HG03108 (cell line): Measurements from ENCODE around the gene FKBP2.

Experiments used
- ATAC-seq: cut with Tn5 transposase; IDR thresholded peaks from one replicate; pipeline ENCODE4 v1.9.1; 2021; ENCODE audit warnings: moderate library complexity; ENCODE audit not compliant: unreplicated experiment

FKBP2 gene

DNA sequence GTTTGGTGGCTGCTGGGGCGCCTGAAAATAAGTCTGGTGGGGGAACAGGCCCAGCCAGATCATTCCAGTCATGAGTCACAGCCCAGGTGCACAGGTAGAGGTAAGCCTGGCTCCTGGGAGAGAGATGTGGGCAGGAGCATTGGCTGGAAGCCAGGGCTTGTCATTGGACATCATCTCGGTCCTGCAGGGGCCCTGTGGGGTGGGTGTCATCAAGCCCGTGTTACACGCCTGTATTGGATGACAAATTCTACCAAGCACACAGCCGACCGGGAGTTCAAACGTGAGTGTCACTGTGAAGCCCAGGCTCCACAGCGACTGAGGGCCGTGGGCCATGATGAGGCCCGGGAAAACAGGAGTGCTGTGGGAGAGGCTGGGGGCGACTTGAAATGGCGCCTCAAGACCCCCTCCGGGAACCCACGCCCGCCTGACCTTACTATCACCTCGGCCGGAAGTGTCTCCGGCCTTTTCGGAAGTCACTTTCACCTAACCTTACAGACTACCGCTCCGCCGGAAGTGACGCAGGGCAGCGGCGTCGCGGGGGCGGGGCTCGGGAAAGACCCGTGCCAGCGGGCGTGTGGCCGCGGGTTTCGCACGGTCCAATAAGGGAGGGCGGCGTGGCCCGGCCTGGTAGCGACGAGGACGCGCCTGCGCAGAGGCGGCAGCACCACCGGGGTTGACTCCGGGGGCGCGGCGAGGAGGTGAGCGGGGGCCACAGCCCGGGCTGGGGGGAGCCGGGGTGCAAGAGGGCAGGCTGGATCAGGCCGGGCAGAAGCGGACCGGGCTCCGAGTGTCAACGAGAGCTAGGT, at the start of gene FKBP2:
TSS of gene FKBP2 (plus strand) at position 661 of the 806 bp plus-strand sequence. CDS start 1,293 bp downstream, outside the sequence.
- ATAC-seq: peak; percentile 37

DNA sequence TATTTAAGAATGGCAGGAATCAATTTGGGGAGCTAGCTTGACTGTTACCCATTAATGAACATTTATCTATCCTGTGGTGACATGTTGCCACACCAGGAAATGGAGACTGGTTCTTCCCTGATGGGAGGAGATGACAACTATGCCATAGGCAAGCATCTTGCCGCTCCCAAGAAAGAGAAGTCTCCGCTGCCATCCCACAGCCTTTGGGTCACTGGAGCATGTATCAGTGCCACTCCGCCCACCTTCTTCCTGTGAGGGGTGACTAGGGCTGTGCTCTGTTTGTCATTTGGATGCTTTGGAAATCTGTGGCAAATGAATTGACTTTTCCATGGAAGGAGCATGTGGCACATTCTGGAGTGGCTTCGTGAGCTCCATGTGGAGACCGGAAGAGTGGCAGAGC, 48.5 kb upstream of the FKBP2 start:
- ATAC-seq: no peak

DNA sequence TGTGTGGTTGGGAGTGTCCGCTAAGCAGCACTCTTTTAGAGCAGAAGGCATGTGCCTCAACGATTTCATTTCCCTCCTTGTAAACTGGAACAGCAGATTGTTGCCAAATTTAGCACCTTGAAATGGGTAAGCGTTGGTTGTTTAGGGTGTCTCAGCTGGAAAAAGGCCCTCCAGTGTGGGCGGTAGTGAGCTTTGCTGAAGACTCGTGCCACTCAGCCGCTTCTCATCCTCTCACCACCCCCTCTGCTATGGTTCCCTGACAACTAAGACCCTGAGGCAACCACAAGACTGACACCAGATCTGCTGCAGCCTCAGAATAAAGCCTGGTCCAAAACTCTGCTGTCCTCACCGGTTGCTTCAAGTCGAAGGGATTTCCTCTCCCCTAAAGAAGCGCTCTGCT, 44.3 kb upstream of the FKBP2 start:
- no peak for ATAC-seq

DNA sequence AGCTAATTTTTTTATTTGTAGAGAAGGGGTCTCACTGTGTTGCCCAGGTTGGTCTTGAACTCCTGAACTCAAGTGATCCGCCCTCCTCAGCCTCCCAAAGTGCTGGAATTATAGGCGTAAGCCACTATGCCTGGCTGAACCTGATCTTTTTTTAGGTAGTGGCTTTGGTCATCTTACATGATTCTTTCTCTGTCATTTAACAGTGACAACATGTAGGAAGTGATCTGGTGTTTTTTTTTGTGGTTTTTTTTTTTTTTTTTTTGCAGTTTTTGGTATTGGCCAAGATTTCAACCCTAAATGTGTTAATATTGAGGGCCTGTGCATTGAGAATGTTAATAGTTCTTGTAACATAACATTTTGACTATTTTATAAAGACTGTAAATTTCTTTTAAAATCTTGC, 42.4 kb upstream of the FKBP2 start:
- no peak for ATAC-seq

DNA sequence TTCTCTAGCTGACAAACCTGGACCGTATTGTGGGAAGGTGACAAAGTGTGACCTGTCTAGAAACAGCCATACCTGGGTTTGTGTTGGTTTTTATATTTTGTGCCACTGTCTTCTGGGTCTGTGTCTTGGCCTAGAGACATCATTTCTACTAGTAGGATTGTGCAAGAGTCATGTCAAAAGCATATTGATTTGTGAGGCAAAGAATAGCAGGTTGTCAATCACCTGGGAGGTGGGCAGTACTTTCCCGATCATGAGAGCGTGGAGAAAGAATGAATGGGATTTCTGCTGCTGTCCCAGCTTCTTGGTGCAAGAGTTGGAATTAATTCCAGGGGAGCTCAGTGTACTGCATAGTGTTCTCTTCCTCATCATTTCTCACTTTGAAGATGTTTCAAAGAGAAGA, 39.4 kb upstream of the FKBP2 start:
- no peak for ATAC-seq

DNA sequence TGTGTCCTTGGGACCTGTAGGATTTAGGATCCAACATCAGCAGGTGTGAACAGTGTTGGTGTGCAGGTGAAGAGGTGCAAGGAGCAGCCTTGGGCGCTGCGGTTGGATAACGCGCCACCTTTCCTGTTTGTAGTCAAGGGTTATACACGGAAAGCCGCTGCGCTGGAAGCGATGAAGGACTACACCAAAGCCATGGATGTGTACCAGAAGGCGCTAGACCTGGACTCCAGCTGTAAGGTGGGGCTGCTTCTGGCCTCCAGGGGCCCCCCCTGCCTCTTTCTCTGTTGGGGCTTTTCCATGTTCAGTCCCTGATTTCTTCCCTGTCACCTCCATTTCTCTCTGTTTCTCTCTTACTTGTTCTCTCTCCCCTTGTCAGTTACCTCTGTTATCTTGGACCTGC, 37.9 kb upstream of the FKBP2 start:
- ATAC-seq: no peak

DNA sequence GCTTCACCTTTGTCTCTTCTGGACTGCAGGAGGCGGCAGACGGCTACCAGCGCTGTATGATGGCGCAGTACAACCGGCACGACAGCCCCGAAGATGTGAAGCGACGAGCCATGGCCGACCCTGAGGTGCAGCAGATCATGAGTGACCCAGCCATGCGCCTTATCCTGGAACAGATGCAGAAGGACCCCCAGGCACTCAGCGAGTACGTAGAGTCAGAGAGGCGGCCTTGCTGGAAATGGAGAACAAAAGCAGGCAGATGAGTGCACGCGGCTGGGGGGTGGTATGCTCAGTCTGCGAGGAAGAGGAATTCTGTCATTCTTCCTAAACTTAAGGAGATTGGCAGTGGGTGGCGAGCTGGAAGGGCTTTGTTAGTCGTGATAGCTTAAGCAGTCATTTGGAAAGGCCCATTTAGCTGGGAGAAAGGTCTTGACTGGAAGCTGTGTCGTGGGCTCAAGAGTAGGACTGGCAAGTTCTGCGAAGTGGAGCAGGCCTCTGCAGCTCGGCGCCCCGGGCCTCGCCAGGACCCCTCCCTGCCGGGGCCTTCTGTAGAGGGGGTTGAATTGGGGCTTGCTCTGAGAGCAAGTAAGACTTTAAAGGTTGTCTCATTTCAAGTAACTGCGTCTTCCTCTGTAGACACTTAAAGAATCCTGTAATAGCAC, 37.3 kb upstream of the FKBP2 start:
- no peak for ATAC-seq

DNA sequence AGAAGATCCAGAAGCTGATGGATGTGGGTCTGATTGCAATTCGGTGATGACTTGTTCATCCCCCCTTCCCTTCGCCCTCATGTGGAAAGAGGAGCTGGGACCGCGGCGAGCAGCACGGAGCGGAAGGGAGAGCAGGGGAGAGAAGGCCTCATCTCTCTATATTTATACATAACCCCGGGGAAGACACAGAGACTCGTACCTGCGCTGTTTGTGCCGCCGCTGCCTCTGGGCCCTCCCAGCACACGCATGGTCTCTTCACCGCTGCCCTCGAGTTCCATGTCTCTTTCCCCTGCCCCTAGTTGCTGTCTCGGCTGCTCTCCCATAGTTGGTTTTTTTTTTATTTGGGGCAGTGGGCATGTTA, 36.8 kb upstream of the FKBP2 start:
- no peak for ATAC-seq

DNA sequence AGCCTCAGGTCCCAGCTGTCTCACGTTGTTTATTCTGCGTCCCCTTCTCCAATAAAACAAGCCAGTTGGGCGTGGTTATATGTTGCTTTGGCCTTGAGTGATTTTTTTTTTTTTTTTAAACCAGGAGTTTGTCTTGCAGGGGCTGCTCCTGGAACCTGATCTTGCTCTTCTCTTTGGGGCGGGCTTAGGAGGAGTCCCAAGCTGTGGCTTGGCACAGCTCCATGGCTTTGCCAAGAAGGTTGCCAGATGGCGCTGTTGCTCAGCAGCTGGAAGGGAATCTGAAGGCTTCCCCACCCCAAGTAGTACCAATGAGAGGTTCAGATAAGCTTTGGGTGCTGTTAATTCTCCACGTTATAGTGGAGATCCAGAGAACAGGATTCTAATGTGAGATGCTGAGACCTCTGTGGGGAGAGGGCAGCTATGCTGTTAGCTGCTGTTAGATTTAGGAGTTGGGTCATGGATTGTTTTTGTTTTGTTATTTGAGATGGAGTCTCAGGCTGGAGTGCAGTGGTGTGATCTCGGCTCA, 36.4 kb upstream of the FKBP2 start:
- no peak for ATAC-seq

DNA sequence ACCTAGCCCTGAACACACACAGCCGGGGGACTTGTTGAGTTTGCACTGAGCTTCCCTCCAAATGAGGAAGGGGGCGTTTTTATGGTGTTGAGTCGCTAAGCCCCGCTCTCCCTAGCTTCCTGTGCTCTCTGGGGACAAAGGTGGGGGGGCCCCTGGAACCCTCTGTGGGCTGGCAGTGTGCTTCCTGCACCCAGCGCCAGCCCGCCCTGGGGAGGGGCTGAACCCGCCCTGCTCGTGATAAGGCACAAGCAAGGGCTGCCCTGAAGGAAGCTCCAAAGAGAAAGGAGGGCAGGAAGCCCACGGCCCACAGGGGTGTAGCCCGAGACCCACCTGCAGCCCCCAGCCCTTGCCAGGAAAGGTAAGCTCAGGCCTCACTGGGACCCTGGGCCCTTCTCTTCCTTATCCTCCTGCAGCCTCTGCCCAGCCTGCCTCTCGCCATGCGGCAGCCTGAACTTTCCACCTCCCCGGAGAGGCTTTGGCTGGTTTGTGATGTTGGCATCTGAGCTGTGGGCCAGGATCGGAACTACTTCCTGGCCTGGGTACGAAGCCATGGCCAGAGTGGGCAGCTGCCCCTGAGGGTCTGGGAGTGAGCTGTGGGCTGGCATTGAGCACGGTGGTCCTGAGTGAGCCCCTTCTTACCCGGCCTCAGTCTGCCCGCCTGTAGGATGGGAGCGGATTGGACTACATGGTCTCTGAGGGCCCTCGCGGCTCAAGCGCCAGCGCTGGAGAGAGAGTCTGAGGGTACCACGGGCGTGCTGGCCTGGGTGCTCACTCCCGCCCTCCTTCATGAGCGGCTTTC, 34.2 kb upstream of the FKBP2 start, which contains the start of gene FERMT3:
TSS of gene FERMT3 (plus strand) at position 265 of the 799 bp plus-strand sequence. CDS start 644 bp downstream, outside the sequence.
- peak; percentile 39 for ATAC-seq

DNA sequence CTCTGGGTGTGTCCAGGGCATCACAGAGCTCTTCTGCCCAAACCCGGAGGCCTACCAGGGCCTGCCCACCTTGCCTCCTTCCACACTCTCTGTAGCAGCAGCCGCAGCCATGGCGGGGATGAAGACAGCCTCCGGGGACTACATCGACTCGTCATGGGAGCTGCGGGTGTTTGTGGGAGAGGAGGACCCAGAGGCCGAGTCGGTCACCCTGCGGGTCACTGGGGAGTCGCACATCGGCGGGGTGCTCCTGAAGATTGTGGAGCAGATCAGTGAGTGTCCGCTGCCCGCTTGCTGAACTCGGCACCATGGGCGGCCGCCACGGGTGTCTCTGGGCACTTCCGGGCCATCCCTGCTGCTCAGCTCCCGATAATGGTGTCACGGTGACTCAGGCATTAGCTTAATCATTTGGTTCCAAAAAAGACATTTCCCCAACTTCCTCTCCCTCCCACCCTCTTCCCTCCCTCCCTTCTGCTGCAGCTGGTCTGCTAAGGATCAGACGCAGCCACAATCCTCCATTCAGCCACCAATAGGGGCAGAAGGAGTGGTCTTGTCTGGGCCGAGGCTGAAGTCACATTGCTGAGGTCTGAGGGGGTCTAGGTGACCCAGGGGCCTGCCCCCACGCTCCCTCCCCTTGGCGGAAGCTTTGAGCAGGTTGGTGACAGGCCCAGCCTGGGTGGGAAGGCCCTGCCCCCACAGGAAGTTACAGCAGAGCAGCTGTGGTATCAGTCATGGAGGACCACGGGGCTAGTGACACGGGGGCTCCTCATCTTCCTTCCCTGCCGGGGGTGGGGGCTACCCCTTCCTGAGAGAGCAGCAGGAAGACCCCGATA, 33.4 kb upstream of the FKBP2 start:
- peak; percentile 51 for ATAC-seq

DNA sequence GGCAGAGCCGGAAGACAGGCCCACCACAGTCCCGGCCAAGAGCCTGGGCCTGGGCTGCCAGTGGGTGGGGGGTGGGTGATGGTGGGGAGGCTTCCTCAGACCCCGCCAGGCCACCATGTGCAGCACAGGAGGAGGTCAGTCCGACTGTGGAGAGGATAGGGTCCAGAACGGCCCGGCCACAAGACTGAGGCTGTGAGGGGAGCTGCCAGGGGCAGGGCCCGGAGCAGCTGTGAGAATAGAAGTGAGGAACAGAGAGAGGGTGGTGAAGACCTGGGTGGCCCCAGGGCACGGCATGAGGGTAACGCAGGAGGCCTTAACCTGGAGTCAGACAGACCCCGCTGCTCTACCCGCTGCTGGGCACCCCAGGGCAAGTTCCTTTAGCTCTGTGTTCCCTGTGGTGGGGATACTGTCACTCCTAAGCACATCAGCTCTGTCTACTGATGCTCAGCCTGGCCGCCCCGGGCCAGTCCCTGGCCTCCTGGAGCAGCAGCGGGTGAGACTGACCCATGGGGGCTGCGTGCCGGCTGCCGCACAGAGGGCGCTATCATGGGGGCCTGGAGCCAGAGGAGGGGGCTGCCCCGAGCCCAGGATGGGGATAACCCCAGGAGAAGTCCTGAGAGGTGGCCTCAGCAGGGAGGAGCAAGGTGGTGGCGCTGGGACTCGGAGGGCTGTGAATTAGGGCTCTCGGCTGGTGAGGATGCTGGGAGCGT, 32.7 kb upstream of the FKBP2 start:
- ATAC-seq: no peak

DNA sequence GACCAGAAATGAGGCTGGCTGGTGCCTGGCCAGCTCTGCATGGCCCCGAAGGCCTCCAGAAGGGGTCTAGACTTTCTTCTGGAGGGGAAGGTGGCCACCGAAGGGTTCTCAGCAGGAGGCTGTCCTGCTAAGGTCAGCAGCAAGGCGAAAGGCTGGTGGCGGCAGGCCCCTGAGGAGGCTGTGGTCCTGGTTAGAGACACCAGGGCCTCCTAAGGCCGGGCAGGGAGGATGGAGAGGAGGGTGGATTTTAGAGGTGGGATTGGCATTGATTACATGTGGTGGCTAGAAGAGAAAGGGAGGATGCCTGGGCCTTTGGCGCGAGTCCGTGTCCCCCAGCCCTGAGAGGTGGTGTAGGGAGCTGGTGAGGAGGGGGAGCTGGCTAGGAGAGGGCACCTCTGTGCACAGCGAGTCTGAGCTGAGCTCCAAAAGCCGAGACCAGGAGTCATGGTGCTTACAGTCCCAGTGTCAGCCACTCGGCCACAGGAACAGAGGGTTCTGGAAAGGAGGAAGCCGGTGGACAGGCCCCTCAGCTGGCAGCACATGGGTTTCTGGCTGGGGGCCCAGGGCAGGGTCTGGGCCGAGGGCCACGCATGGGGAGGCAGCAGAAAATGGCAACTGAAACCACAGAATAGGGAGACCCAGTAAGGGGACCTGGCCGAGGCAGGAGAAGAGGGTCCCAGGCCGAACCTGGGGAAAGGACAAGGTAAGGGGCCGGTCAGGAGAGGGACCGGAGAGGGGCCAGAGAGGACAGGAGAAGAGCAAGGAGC, 31.9 kb upstream of the FKBP2 start:
- no peak for ATAC-seq

DNA sequence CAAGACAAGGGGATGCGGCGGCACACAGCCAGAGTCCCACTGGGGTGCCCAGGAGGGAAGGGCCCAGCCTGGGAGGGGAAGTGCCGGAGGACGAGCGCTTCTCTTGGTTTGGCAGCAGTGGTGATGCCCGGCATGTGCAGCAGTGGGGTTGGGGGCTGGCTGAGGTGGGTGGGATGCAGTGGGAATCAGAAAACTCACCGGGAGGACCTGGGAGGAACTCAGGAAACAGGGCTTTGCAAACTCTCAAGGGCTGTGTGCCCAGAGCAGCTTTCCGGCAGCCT, 31.4 kb upstream of the FKBP2 start:
- ATAC-seq: no peak

DNA sequence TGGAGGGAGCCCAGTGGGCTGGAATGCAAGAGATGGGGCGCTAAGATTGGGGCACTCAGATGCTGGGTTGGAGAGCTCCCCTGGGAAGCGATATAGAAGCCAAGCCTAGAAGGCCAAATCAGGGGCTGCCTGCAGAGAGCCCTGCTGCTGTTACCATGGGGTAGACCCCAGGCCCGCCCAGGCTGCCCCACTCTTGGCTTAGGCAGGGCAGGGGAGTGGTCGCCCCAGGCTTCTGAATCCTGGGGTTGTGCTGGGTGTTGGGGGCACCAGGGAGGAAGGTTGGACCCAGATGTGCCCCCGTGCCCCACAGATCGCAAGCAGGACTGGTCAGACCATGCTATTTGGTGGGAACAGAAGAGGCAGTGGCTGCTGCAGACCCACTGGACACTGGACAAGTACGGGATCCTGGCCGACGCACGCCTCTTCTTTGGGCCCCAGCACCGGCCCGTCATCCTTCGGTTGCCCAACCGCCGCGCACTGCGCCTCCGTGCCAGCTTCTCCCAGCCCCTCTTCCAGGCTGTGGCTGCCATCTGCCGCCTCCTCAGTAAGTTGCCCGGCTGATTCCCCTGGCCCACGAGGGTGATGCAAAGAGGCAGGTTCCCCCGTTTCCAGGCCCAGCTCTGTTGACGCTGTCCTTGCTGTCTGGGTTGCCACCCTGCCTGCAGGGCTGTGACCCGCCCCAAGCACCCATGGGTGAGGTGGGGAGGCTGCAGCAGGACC, 30.4 kb upstream of the FKBP2 start:
- ATAC-seq: no peak

DNA sequence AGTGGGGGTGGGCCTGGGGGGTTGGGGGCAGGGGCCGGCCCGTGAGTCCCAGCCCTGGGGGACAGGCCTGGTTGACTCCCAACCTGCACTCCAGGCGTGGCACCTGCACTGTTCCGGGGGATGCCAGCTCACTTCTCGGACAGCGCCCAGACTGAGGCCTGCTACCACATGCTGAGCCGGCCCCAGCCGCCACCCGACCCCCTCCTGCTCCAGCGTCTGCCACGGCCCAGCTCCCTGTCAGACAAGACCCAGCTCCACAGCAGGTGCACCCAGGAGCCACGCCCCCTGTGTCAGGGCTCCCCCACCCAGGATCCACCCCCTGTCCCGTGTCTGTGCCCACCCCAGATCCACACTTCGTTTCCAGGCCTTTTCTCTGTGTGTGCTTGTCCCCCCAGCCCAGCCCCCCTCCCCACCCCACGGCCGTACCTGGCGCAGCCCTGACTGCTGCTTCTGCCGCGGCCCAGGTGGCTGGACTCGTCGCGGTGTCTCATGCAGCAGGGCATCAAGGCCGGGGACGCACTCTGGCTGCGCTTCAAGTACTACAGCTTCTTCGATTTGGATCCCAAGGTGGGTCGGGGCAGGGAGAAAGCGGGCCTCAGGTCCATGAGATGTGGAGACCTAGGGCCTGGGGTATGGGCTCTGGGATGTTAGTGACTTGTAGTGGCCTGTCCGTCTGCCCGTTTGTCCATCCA, 29.6 kb upstream of the FKBP2 start:
- no peak for ATAC-seq

DNA sequence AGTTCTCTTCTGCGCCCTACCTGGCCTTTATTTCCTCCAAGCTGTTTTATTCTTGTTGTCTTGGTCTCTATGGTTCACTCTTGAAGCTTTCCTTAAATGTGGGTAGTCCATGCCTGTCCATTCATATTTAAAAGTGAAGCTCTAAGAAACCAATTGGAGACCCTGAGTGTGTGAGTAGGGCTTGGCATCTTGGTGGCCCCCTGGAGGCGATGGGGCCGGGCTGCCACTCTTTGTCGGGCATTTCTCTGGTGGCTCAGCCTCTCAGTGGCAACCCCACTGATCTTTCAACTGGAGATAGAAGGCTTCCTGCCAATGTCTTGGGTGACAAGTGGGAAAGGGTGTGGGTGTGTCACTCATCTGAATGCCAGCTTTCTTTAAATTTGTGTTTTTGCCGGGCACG, 24.0 kb upstream of the FKBP2 start:
- no peak for ATAC-seq
